Gastroesophageal sphincter (tissue), 3 donors: ENCODE measurements around the gene PTPN6.

Experiments used
- CTCF ChIP-seq, 4 experiments: fragments of 200-600 bp in 2 of 4; fragments of 450-650 bp in 2 of 4; sonication (generic) in 1 of 4; IDR thresholded peaks; one replicate each; pipeline ENCODE4 v1.5.1; 2017 to 2019; ENCODE audit warnings: antibody characterized with exemption in 4 of 4, mild to moderate bottlenecking in 2 of 4, moderate library complexity in 2 of 4
- POLR2A ChIP-seq, 2 donors: fragments of 450-650 bp; IDR thresholded peaks; one replicate each; pipeline ENCODE4 v1.6.1; 2017; ENCODE audit warnings: antibody characterized with exemption in 2 of 2, mild to moderate bottlenecking in 2 of 2, moderate library complexity in 1 of 2

GRCh38 chr12:6937481-6938352, 13.4 kb upstream of the PTPN6 start:
- TF ChIP-seq POLR2A (IDR thresholded peaks at IDR 0.05) = peak; percentile 70 to 76
- peak in 3 of 4 experiments; percentile 94 to 97 (median 97) for TF ChIP-seq CTCF (IDR thresholded peaks at IDR 0.05)
